H1 (cell line): Measurements from ENCODE around the gene TP53I11. TPM values are rescaled to one million over a fixed set of nuclear protein-coding genes. Genes with fewer than 3 reads are reported as not detected.

Experiments
- CTCF ChIA-PET: fragments of 300-600 bp; sonication (Branson Sonifier 250); formaldehyde crosslinking; loops from one replicate; lab custom pipeline; 2021; ENCODE audit not compliant: partially characterized antibody; lab: Charles Lee
- POLR2A ChIA-PET: fragments of 300-600 bp; sonication (Branson Sonifier 250); formaldehyde crosslinking; loops from one replicate; lab custom pipeline; 2021; ENCODE audit warnings: inconsistent platforms; ENCODE audit not compliant: partially characterized antibody; lab: Charles Lee
- DNase-seq, 2 experiments: peaks; one replicate each; pipeline versions ENCODE4 v3.0.0 to v3.0.0-alpha.2; 2010 to 2022; ENCODE audit warnings: low spot score in 2 of 2, low read depth in 1 of 2, mixed read lengths in 1 of 2
- FAIRE-seq: peaks from 2 replicates; lab custom pipeline; 2011; peaks lifted over from hg19 to GRCh38; lab: Jason Lieb, UNC
- H2AFZ ChIP-seq: 2 replicates; pipeline ENCODE4 v1.8.1; 2012; ENCODE audit warnings: low read length, inconsistent platforms
- H2AK5ac ChIP-seq: 2 replicates; pipeline ENCODE4 v1.6.1; 2013; ENCODE audit warnings: low read depth, low read length
- H2BK120ac ChIP-seq: replicated peaks from 2 replicates; pipeline ENCODE3; 2013; ENCODE audit warnings: low read depth, low read length, inconsistent platforms
- H2BK12ac ChIP-seq: 2 replicates; pipeline ENCODE4 v1.6.1; 2013; ENCODE audit warnings: low read depth, low read length
- H2BK15ac ChIP-seq: 2 replicates; pipeline ENCODE4 v1.6.1; 2013; ENCODE audit warnings: low read length
- H2BK20ac ChIP-seq: 2 replicates; pipeline ENCODE4 v1.6.1; 2013; ENCODE audit warnings: low read length
- H2BK5ac ChIP-seq: 2 replicates; pipeline ENCODE4 v1.6.1; 2013; ENCODE audit warnings: low read depth, low read length
- H3K14ac ChIP-seq: 2 replicates; pipeline ENCODE4 v1.6.1; 2013; ENCODE audit warnings: inconsistent platforms; ENCODE audit not compliant: insufficient read length
- H3K18ac ChIP-seq: 2 replicates; pipeline ENCODE4 v1.6.1; 2013; ENCODE audit warnings: low read length; ENCODE audit errors: extremely low read depth
- H3K23ac ChIP-seq: 2 replicates; pipeline ENCODE4 v1.6.1; 2013; ENCODE audit warnings: inconsistent platforms; ENCODE audit not compliant: insufficient read length
- H3K23me2 ChIP-seq: 2 replicates; pipeline ENCODE4 v1.6.1; 2013; ENCODE audit warnings: low read depth, low read length
- H3K27ac ChIP-seq: 2 replicates; pipeline ENCODE4 v1.6.1; 2011; ENCODE audit warnings: low read depth, low read length, inconsistent platforms
- H3K27me3 ChIP-seq, 4 experiments: replicated peaks in 1 of 4; 1 replicate in 1 of 4; 2 replicates in 3 of 4; pipeline versions ENCODE4 v1.6.1 to v1.8.1; 2011 to 2013; ENCODE audit warnings: low read length in 3 of 4, mild to moderate bottlenecking in 3 of 4, inconsistent platforms in 2 of 4, mixed read lengths in 2 of 4, moderate library complexity in 1 of 4; ENCODE audit not compliant: control insufficient read depth in 3 of 4, insufficient read depth in 3 of 4; ENCODE audit errors: extremely low read depth in 1 of 4
- H3K36me3 ChIP-seq, 4 experiments: 2 replicates each; pipeline versions ENCODE4 v1.6.1 to v1.8.1; 2011 to 2013; ENCODE audit warnings: mild to moderate bottlenecking in 4 of 4, low read length in 3 of 4, moderate library complexity in 2 of 4, control low read depth in 1 of 4, inconsistent platforms in 1 of 4; ENCODE audit not compliant: insufficient read depth in 4 of 4, control insufficient read depth in 2 of 4
- H3K4ac ChIP-seq: replicated peaks from 2 replicates; pipeline ENCODE3; 2013; ENCODE audit warnings: low read length, low read depth, mixed read lengths, inconsistent platforms; ENCODE audit not compliant: insufficient read length
- H3K4me1 ChIP-seq, 4 experiments: replicated peaks in 1 of 4; 1 replicate in 1 of 4; 2 replicates in 3 of 4; pipeline versions ENCODE4 v1.6.1 to v1.8.1; 2011 to 2013; ENCODE audit warnings: low read length in 3 of 4, inconsistent platforms in 2 of 4, mixed read lengths in 1 of 4; ENCODE audit not compliant: insufficient read depth in 4 of 4, control insufficient read depth in 3 of 4
- H3K4me2 ChIP-seq, 2 experiments: 2 replicates each; pipeline versions ENCODE4 v1.6.1 to v1.8.1; 2011 to 2013; ENCODE audit warnings: low read depth in 2 of 2, low read length in 2 of 2, control low read depth in 1 of 2, inconsistent platforms in 1 of 2, mild to moderate bottlenecking in 1 of 2; ENCODE audit not compliant: insufficient read depth in 1 of 2
- H3K4me3 ChIP-seq, 4 experiments: fragments of 200-600, 300-600 bp in 1 of 4; sonication (generic), shearing (Covaris generic), sonication (Bioruptor Twin) in 1 of 4; 2 replicates each; pipeline versions ENCODE4 v1.5.1 to v1.8.1; 2011 to 2016; ENCODE audit warnings: low read length in 4 of 4, low read depth in 3 of 4, control low read depth in 2 of 4, inconsistent platforms in 2 of 4, mild to moderate bottlenecking in 2 of 4, mixed read lengths in 1 of 4, moderate library complexity in 1 of 4; ENCODE audit not compliant: insufficient read depth in 2 of 4; ENCODE audit errors: extremely low read depth in 1 of 4
- H3K56ac ChIP-seq: replicated peaks from 2 replicates; pipeline ENCODE3; 2013; ENCODE audit warnings: low read depth, mild to moderate bottlenecking, mixed read lengths, low read length, inconsistent platforms; ENCODE audit not compliant: insufficient read length
- H3K79me1 ChIP-seq: 2 replicates; pipeline ENCODE4 v1.6.1; 2013; ENCODE audit warnings: low read depth, low read length, control low read depth
- H3K79me2 ChIP-seq, 2 experiments: 2 replicates each; pipeline versions ENCODE4 v1.6.1 to v1.8.1; 2012 to 2013; ENCODE audit warnings: low read length in 2 of 2, mild to moderate bottlenecking in 2 of 2, inconsistent platforms in 1 of 2; ENCODE audit not compliant: insufficient read depth in 2 of 2, control insufficient read depth in 1 of 2
- H3K9ac ChIP-seq, 4 experiments: replicated peaks in 1 of 4; 1 replicate in 1 of 4; 2 replicates in 3 of 4; pipeline versions ENCODE4 v1.6.1 to v1.8.1; 2011 to 2013; ENCODE audit warnings: low read depth in 3 of 4, low read length in 3 of 4, control low read depth in 2 of 4, mild to moderate bottlenecking in 2 of 4, moderate library complexity in 2 of 4, inconsistent platforms in 1 of 4; ENCODE audit errors: extremely low read depth in 1 of 4
- H3K9me3 ChIP-seq, 2 experiments: 2 replicates each; pipeline versions ENCODE4 v1.6.1 to v1.8.1; 2012 to 2013; ENCODE audit warnings: mild to moderate bottlenecking in 2 of 2, moderate library complexity in 2 of 2, control low read depth in 1 of 2, inconsistent platforms in 1 of 2, low read depth in 1 of 2, low read length in 1 of 2, mixed read lengths in 1 of 2; ENCODE audit not compliant: insufficient read depth in 2 of 2
- H4K20me1 ChIP-seq, 2 experiments: replicated peaks in 1 of 2; 2 replicates each; pipeline versions ENCODE3 to v1.8.1; 2011 to 2013; ENCODE audit warnings: inconsistent platforms in 2 of 2, low read length in 2 of 2, mild to moderate bottlenecking in 1 of 2; ENCODE audit not compliant: insufficient read depth in 2 of 2, control insufficient read depth in 1 of 2
- H4K5ac ChIP-seq: 2 replicates; pipeline ENCODE4 v1.6.1; 2013; ENCODE audit warnings: low read length, low read depth, mixed read lengths, inconsistent platforms; ENCODE audit not compliant: insufficient read length
- H4K8ac ChIP-seq: 2 replicates; pipeline ENCODE4 v1.8.0; 2013; ENCODE audit warnings: mild to moderate bottlenecking, moderate library complexity, low read length, inconsistent platforms; ENCODE audit not compliant: insufficient read depth; ENCODE audit errors: extremely low read depth
- H4K91ac ChIP-seq: replicated peaks from 2 replicates; pipeline ENCODE3; 2013; ENCODE audit warnings: low read length, mixed read lengths, inconsistent platforms; ENCODE audit not compliant: insufficient read length
- KDM1A ChIP-seq: fragments of 200-600, 300-600 bp; sonication (generic); IDR thresholded peaks from 2 replicates; pipeline ENCODE4 v1.7.1; 2016; ENCODE audit warnings: mild to moderate bottlenecking, low read length, borderline replicate concordance
- NANOG ChIP-seq: IDR thresholded peaks from 2 replicates; pipeline ENCODE4 v1.6.1; 2011; ENCODE audit warnings: low read length, low read depth, mild to moderate bottlenecking, inconsistent platforms; ENCODE audit not compliant: insufficient read depth, poor library complexity, severe bottlenecking
- SIX5 ChIP-seq: IDR thresholded peaks from 2 replicates; pipeline ENCODE4 v1.6.1; 2011; ENCODE audit warnings: mild to moderate bottlenecking, low read depth, low read length
- TEAD4 ChIP-seq: IDR thresholded peaks from 2 replicates; pipeline ENCODE4 v1.6.1; 2012; ENCODE audit warnings: low read depth, low read length, inconsistent platforms, mixed read lengths
- WGBS, 2 experiments: shearing (Covaris generic) in 1 of 2; methylation state at CpG; one replicate each; pipeline versions ENCODE4 v1.1.6 to v1.1.7; 2013 to 2015; ENCODE audit warnings: low lambda C conversion rate in 2 of 2, mixed read lengths in 2 of 2, inconsistent platforms in 1 of 2, low coverage in 1 of 2, missing lambda C conversion rate in 1 of 2; ENCODE audit not compliant: insufficient replicate concordance in 2 of 2, insufficient coverage in 1 of 2, insufficient read length in 1 of 2; ENCODE audit errors: extremely low coverage in 1 of 2, missing lambda C conversion rate in 1 of 2; 5-methylcytosine and 5-hydroxymethylcytosine counted together
- polyA plus RNA-seq, 7 experiments: library from polyadenylated mRNA; depleted of rRNA in 3 of 7; stranded (reverse) in 5 of 7; unstranded in 2 of 7; fragments of >200 nt in 5 of 7; fragments of 200-250 nt in 2 of 7; gene quantifications; 1 replicate in 5 of 7; 2 replicates in 1 of 7; 4 replicates in 1 of 7; pipeline versions ENCODE4 v1.2.1 to v1.2.3, GENCODE V29; 2011 to 2013; ENCODE audit warnings: missing spikeins in 2 of 7, mixed read lengths in 2 of 7
- total RNA-seq: library from RNA; stranded (reverse); fragmentation: NEBNext Ultra II Directional; extraction: Animal tissue kit (Norgen Biotek cat#: 25700); gene quantifications from 2 replicates; pipeline ENCODE4 v1.2.1, GENCODE V29; 2021
- TF ChIP-seq, protein P1 (sequence below): IDR thresholded peaks from 2 replicates; pipeline ENCODE4 v1.6.1; 2011; ENCODE audit warnings: low read length, improper control_type of control experiment

The TP53I11 gene
- total and polyA plus RNA-seq, 2 of the 8 experiments (the other 6 are each of a cell fraction or from before 2014, with no cell fraction given): 34.0 to 46.3 TPM

DNA sequence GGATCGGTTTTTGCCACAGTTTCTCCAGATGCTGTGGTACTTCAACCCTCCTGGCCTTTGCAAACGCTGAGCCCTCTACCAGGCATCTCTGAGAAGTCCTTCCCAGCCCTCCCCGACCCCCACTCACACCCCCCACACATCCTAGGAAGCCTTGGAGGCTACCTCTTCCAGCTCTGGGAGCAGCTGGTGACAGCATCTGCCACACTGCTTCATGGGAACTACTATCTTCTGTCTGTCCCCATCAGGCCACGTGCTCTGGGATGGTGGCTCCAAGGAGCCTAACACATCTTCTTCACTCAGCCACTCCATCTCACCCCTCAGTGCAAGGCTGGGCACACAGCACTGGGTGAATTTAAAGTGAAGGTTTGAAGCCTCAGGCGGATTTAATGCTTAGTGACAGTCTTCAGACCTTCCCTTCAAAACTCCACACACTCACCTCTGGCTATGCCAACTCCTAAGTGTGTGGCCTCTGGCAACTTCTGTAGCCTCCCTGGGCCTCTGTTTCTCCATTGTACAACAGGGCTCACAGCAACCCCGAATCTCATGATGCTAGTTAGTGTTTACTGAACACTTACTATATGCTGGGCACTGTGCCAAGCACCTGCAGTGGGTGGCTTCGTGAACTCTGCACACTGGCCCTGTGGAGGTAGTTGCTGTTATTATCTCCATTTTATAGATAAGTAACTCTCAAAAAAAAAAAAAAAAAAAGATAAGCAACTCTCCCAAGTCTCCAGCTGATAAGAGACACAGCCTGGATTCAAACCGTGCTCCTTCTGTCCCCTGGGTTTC, 7.3 kb upstream of the TP53I11 start:
- H3K79me2 ChIP-seq: no peaks in the 10 kb centered on the region
- no peak overlapping the region; the same call in 1 of the 2 replicates for H2BK5ac ChIP-seq
- peak overlapping the region; percentile 62 for H4K91ac ChIP-seq
- FAIRE-seq (no peak), DNase-seq (no peak)
- H3K4me1 ChIP-seq: peaks cover 19 to 64% (median 39%) of the 10 kb centered on the region in 4 experiments
- no peak overlapping the region for H3K4ac ChIP-seq
- H4K8ac ChIP-seq: no peak overlapping the region
- H3K18ac ChIP-seq: peak overlapping the region; percentile 86
- no peaks in the 10 kb centered on the region; the same call in 1 of the 2 replicates for H3K79me1 ChIP-seq
- no peak overlapping the region for H2AFZ ChIP-seq
- H4K20me1 ChIP-seq: no peaks in the 10 kb centered on the region
- peak overlapping the region; percentile 35; the same call in 1 of the 2 replicates for H2BK12ac ChIP-seq
- no peak overlapping the region for H3K23ac ChIP-seq
- H2BK15ac ChIP-seq: no peak overlapping the region
- H3K14ac ChIP-seq: no peak overlapping the region
- no peak overlapping the region for H3K27ac ChIP-seq
- POLR2A ChIA-PET: interaction anchor here (1.2 kb wide), 2 partner anchors 14 to 26 kb away, joined by 3 read pairs; no protein-coding TSS in a partner anchor
- peaks cover 0 to 2% (median 0%) of the 10 kb centered on the region in 4 experiments; a peak in 3 of 7 replicates for H3K27me3 ChIP-seq
- H3K9me3 ChIP-seq: no peaks in the 10 kb centered on the region
- H3K4me3 ChIP-seq: no peak overlapping the region
- no peak overlapping the region for H3K9ac ChIP-seq
- no peak overlapping the region for H2AK5ac ChIP-seq
- H4K5ac ChIP-seq: no peak overlapping the region
- H2BK120ac ChIP-seq: peak overlapping the region; percentile 19
- H3K36me3 ChIP-seq: no peaks in the 10 kb centered on the region
- H3K56ac ChIP-seq: no peak overlapping the region
- 82% methylated on average over 7 of the region's 8 CpGs; no CpG with 5 or more reads in 1 of the 2 experiments for WGBS, 2 experiments
- peak overlapping the region in 1 of 2 experiments; percentile 50; a peak in 1 of 4 replicates for H3K4me2 ChIP-seq
- H2BK20ac ChIP-seq: peak overlapping the region; percentile 54; the same call in 1 of the 2 replicates
- CTCF ChIA-PET: interaction anchor here (1.1 to 38.2 kb wide), 6 partner anchors 8 to 146 kb away, joined by 3 to 731 read pairs (median 62); partner anchors contain the start of gene TP53I11
- no peaks in the 10 kb centered on the region; the same call in 1 of the 2 replicates for H3K23me2 ChIP-seq
- TF ChIP-seq NANOG: no peak
- no peak for TF ChIP-seq TEAD4
- no peak for TF ChIP-seq KDM1A
- TF ChIP-seq, protein P1, sequence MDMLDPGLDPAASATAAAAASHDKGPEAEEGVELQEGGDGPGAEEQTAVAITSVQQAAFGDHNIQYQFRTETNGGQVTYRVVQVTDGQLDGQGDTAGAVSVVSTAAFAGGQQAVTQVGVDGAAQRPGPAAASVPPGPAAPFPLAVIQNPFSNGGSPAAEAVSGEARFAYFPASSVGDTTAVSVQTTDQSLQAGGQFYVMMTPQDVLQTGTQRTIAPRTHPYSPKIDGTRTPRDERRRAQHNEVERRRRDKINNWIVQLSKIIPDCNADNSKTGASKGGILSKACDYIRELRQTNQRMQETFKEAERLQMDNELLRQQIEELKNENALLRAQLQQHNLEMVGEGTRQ: no peak
- TF ChIP-seq SIX5: no peak
